HL-60 (cell line): ENCODE measurements around the gene ANKS3.

Source experiments
- DNase-seq, 2 experiments: peaks; one replicate each; pipeline ENCODE4 v3.0.0-alpha.2; 2010 to 2020; ENCODE audit warnings: low read depth in 1 of 2, low spot score in 1 of 2
- H3K27ac ChIP-seq: fragments of 250-450 bp; sonication (Bioruptor Pico); replicated peaks from 2 replicates; pipeline ENCODE4 v1.5.1; 2020; ENCODE audit warnings: mild to moderate bottlenecking, moderate library complexity
- H3K27me3 ChIP-seq: fragments of 250-450 bp; sonication (Bioruptor Pico); 2 replicates; pipeline ENCODE4 v1.5.1; 2021; ENCODE audit warnings: mild to moderate bottlenecking, moderate library complexity; ENCODE audit not compliant: insufficient read depth, poor library complexity, severe bottlenecking
- H3K4me3 ChIP-seq: replicated peaks from 2 replicates; pipeline ENCODE4 v1.5.1; 2011; ENCODE audit warnings: mild to moderate bottlenecking, control low read depth, low read length; ENCODE audit not compliant: insufficient read depth
- CTCF ChIP-seq: IDR thresholded peaks from one replicate; pipeline ENCODE4 v1.5.1; 2011; ENCODE audit warnings: low read length, control low read depth, inconsistent platforms; ENCODE audit not compliant: insufficient read depth
- GABPA ChIP-seq: IDR thresholded peaks from 2 replicates; pipeline ENCODE4 v1.6.1; 2012; ENCODE audit warnings: low read depth
- POLR2AphosphoS5 ChIP-seq: IDR thresholded peaks from 2 replicates; pipeline ENCODE4 v1.6.1; 2012; ENCODE audit warnings: low read depth
- REST ChIP-seq: IDR thresholded peaks from 2 replicates; pipeline ENCODE4 v1.6.1; 2012; ENCODE audit warnings: low read depth; ENCODE audit not compliant: insufficient replicate concordance
- SPI1 ChIP-seq: IDR thresholded peaks from 2 replicates; pipeline ENCODE4 v1.6.1; 2012; ENCODE audit warnings: low read depth, mild to moderate bottlenecking, borderline replicate concordance

The ANKS3 gene

GRCh38 chr16:4754865-4755264 is 20.8 kb upstream of the ANKS3 start:
- TF ChIP-seq REST (no peak), GABPA (no peak), POLR2AphosphoS5 (no peak), SPI1 (no peak), CTCF (no peak)

DNA sequence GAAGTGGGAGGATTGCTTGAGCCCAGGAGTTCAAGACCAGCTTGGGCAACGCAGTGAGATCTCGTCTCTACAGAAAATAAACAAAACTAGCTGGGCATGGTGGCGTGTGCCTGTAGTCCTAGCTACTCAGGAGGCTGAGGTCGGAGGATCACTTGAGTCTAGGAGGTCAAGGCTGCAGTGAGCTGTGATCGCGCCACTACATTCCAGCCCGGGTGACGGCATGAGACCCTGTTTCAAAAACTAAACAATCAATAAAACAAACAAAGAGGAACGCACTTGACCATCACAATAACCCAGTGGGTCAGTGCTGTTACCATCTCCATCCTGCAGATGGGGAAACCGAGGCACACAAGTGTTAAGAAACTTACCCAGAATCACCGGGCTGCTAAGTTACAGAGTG is 19.2 kb upstream of the ANKS3 start:
- H3K4me3 ChIP-seq: no peak overlapping the region
- no peak for DNase-seq
- no peak overlapping the region for H3K27ac ChIP-seq
- TF ChIP-seq CTCF: no peak
- no peak for TF ChIP-seq POLR2AphosphoS5
- H3K27me3 ChIP-seq: no peaks in the 10 kb centered on the region

More at GRCh38 chr16:4754865-4755264, 20.8 kb upstream of the ANKS3 start:
- H3K27me3 ChIP-seq: no peaks in the 10 kb centered on the region
- H3K27ac ChIP-seq: no peak overlapping the region
- no peak overlapping the region for H3K4me3 ChIP-seq
- DNase-seq: no peak

GRCh38 chr16:4752351-4753100 is 18.5 kb upstream of the ANKS3 start:
- H3K27ac ChIP-seq: no peak overlapping the region
- TF ChIP-seq REST (no peak), SPI1 (no peak)
- no peak for DNase-seq

GRCh38 chr16:4750896-4751295 is 16.8 kb upstream of the ANKS3 start:
- DNase-seq: no peak
- no peak overlapping the region for H3K27ac ChIP-seq
- no peak for TF ChIP-seq SPI1
- no peak for TF ChIP-seq CTCF
- no peak for TF ChIP-seq POLR2AphosphoS5
- TF ChIP-seq REST: no peak
- TF ChIP-seq GABPA: no peak
- H3K4me3 ChIP-seq: no peak overlapping the region
- no peaks in the 10 kb centered on the region for H3K27me3 ChIP-seq

More at GRCh38 chr16:4752351-4753100, 18.5 kb upstream of the ANKS3 start:
- Histone ChIP-seq H3K4me3 (no peak overlapping the region), H3K27me3 (no peaks in the 10 kb centered on the region)
